Measurements from ENCODE around the gene MAEA. TPM values are rescaled to one million over a fixed set of nuclear protein-coding genes. Genes with fewer than 3 reads are reported as not detected.
A peak's percentile ranks its signal among the peaks of the same experiment; 100 is the strongest.

Gene MAEA
- total RNA-seq, 1 donor from 2014 or later: 56.3 TPM

DNA sequence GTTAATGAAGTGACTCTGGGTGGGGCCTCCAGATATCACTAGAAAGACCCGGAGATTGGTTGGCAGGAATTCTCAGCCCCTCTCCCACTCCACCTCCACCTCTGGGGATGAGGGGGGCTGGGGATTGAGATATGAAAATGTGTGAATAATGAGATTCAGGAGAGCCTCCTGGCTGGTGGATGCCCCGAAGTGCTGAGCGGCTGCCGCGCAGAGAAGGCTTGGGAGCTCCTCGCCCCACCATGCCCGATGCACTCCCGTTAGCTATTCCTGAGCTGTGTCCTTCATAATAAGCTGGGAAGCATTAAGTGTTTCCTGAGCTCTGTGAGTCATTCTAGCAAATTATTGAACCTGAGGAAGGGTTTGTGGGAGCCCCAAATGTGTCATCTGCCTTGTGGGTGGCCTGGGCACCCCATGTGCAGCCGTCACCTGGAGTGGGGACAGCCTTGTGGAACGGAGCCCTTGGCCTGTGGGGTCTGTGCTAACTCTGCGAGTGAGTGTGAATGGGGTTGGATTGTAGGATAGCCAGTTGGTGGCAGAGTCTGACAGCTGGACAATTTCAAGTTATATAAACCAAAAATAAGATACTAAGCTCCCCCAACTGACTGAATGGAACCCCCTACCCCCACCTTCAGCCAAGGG is 4.4 kb upstream of the MAEA start:
- no peak for DNase-seq (ENCODE audit: low spot score)
- Mint-ChIP-seq H3K9me3 (ENCODE audit: low read depth) (no peaks in the 10 kb centered on the region), H3K36me3 (ENCODE audit: low read depth) (no peaks in the 10 kb centered on the region), H3K27me3 (ENCODE audit: low read depth) (no peaks in the 10 kb centered on the region), H3K4me3 (ENCODE audit: unreplicated experiment) (no peak overlapping the region), H3K4me1 (ENCODE audit: low read depth) (peaks cover 9% of the 10 kb centered on the region), H3K27ac (ENCODE audit: unreplicated experiment) (no peak overlapping the region)
- no peak for TF ChIP-seq CTCF (IDR thresholded peaks at IDR 0.05)

DNA sequence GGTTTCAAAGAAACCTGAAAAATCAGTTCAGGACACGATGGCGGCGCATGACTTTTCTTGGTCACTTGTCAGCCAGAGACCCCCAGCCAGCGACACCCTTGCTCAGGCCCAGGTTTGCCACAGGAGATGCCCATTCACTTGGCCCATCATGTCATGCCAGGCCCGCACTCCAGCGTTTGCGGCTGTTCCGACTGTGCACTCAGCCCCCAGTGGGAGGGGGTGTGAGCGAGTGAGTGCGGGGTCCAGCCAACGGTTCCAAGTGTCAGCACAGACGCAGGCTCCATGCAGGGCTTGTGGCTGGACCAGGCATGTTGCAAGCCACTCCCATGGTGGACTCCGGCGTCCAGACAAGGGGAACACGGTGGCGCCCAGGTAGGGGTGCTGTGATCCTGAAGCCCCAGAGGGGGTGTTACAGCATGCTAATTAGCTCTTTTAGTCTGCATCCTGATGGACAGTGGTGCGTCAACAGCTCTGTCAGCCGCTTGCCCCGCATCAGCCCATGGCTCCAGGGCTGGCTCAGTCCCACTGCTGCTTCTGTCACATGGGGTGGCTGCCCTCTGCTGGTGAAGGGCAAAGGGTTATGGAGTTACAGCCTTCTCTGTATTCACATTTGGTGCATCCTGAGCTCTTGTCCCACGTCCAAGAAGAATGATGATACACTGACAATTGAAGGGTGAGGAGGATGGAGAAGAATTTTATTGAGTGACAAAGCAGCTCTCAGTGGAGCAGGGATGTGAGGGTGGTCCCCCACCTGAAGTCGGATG is 3.7 kb upstream of the MAEA start:
- Mint-ChIP-seq H3K4me3 (ENCODE audit: unreplicated experiment) (no peak overlapping the region), H3K4me1 (ENCODE audit: low read depth) (peaks cover 15% of the 10 kb centered on the region), H3K36me3 (ENCODE audit: low read depth) (no peaks in the 10 kb centered on the region), H3K9me3 (ENCODE audit: low read depth) (no peaks in the 10 kb centered on the region), H3K27me3 (ENCODE audit: low read depth) (no peaks in the 10 kb centered on the region), H3K27ac (ENCODE audit: unreplicated experiment) (no peak overlapping the region)
- DNase-seq (ENCODE audit: low spot score): no peak
- TF ChIP-seq CTCF (IDR thresholded peaks at IDR 0.05): peak; percentile 63

DNA sequence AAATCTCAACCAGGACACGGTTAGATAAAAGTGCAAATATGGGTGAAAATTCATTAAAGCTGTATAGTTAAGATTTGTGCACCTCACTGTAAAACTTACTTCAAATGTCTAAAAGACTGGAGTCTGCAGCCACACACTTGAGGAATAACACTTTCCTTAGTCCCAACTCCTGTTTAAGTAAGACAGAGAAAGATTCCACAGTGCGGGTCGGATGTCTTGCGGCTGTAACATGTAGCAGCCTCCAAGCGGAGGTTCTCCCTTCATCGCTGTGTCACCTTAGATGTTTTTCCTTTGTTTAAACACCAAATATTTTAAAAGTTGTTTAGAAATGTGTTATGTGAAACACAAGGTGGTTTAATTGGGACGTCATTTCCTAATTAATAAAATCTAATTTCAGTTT is 905 bp upstream of the MAEA start:
- DNase-seq (ENCODE audit: low spot score): no peak
- H3K4me3 Mint-ChIP-seq (ENCODE audit: unreplicated experiment): peak overlapping the region; percentile 94
- no peaks in the 10 kb centered on the region for H3K9me3 Mint-ChIP-seq (ENCODE audit: low read depth)
- no peaks in the 10 kb centered on the region for H3K36me3 Mint-ChIP-seq (ENCODE audit: low read depth)
- peak overlapping the region; percentile 87 for H3K27ac Mint-ChIP-seq (ENCODE audit: unreplicated experiment)
- H3K27me3 Mint-ChIP-seq (ENCODE audit: low read depth): no peaks in the 10 kb centered on the region
- no peak for TF ChIP-seq CTCF (IDR thresholded peaks at IDR 0.05)
- peaks cover 36% of the 10 kb centered on the region for H3K4me1 Mint-ChIP-seq (ENCODE audit: low read depth)

DNA sequence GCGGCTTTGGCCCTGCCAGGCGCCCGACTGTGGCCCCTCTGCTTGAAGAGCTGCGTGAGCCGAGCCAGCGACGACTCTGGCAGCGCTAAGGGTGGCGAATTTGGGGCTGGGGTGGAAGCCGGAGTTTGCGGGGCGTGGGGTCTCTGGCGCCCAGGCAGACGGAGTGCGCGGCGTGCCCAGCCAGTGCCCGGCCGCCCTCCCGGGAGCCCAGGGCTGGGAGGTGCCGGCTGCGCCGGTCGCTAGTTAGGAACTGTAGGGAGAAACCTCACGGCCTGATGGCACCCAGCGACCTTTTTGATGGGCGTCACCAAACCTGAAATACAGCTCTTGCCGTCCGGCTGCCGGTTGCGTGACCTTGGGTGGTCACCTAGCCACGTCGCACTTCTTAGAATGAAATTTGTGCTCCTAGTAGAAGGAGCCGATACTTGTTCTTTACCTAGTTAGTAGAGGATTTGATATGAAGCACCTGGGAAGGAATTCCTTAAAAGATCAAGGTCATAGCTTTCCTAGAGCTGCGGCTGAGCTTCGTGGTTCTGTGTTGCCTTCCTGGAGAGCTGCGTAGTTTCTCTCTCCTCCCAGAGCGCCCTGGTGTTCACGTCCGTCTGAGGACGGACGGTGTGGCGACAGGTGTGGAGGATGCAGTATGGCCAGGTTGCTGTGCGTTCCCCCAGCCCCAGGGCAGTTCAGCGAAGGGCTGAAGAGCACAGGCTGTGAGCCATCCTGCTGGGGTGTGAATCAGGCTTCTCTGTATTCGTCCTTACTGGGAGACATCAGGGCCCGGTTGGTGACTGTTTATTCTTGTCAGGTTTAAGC is 680 bp downstream of the MAEA start:
- no peak for TF ChIP-seq CTCF (IDR thresholded peaks at IDR 0.05)
- H3K27ac Mint-ChIP-seq (ENCODE audit: unreplicated experiment): peak overlapping the region; percentile 85
- H3K9me3 Mint-ChIP-seq (ENCODE audit: low read depth): no peaks in the 10 kb centered on the region
- no peak for DNase-seq (ENCODE audit: low spot score)
- no peaks in the 10 kb centered on the region for H3K36me3 Mint-ChIP-seq (ENCODE audit: low read depth)
- H3K4me1 Mint-ChIP-seq (ENCODE audit: low read depth): peaks cover 50% of the 10 kb centered on the region
- no peaks in the 10 kb centered on the region for H3K27me3 Mint-ChIP-seq (ENCODE audit: low read depth)
- peak overlapping the region; percentile 94 for H3K4me3 Mint-ChIP-seq (ENCODE audit: unreplicated experiment)

GRCh38 chr4:1291091-1291490 is 1.4 kb downstream of the MAEA start:
- no peaks in the 10 kb centered on the region for H3K9me3 Mint-ChIP-seq (ENCODE audit: low read depth)
- TF ChIP-seq CTCF (IDR thresholded peaks at IDR 0.05): no peak
- H3K4me3 Mint-ChIP-seq (ENCODE audit: unreplicated experiment): peak overlapping the region; percentile 94
- peaks cover 50% of the 10 kb centered on the region for H3K4me1 Mint-ChIP-seq (ENCODE audit: low read depth)
- no peaks in the 10 kb centered on the region for H3K27me3 Mint-ChIP-seq (ENCODE audit: low read depth)
- H3K27ac Mint-ChIP-seq (ENCODE audit: unreplicated experiment): peak overlapping the region; percentile 85
- H3K36me3 Mint-ChIP-seq (ENCODE audit: low read depth): no peaks in the 10 kb centered on the region
- no peak for DNase-seq (ENCODE audit: low spot score)

Measured in chondrocyte (in vitro differentiated cells).